ENCODE data around the gene BARD1. TPM values are rescaled to one million over a fixed set of nuclear protein-coding genes. Genes with fewer than 3 reads are reported as not detected.

The BARD1 gene
- total RNA-seq, 2 donors from 2014 or later: 22.7 to 35.9 TPM

- H3K4me3 Mint-ChIP-seq: no peak overlapping the region
- Histone ChIP-seq H3K36me3 (ENCODE audit: control insufficient read depth, insufficient read depth, low read length) (peaks cover 71% of the 10 kb centered on the region), H3K27ac (ENCODE audit: low read depth, low read length) (no peak overlapping the region), H3K9me3 (ENCODE audit: control insufficient read depth, low read length) (peaks cover 6% of the 10 kb centered on the region), H3K9ac (ENCODE audit: extremely low read depth, low read length, poor library complexity, severe bottlenecking) (no peak overlapping the region), H3K4me1 (ENCODE audit: control insufficient read depth, insufficient read depth, low read length) (no peaks in the 10 kb centered on the region), H3K4me3 (ENCODE audit: low read length) (no peak overlapping the region), H3K27me3 (ENCODE audit: control insufficient read depth, insufficient read depth, low read length, poor library complexity, severe bottlenecking) (no peaks in the 10 kb centered on the region)
- 90 to 98% methylated on average over 2 of the region's 2 CpGs for WGBS, 2 experiments (ENCODE audit: insufficient coverage in 1 of 2, insufficient read length in 1 of 2)
- H3K27me3 Mint-ChIP-seq (ENCODE audit: insufficient read depth): no peaks in the 10 kb centered on the region
- no peak for DNase-seq
- H3K4me1 Mint-ChIP-seq: peaks cover 7% of the 10 kb centered on the region
- no peak overlapping the region for H3K27ac Mint-ChIP-seq
- TF ChIP-seq CTCF (conservative IDR thresholded peaks at IDR 0.05): no peak
- peaks cover 1% of the 10 kb centered on the region for H3K9me3 Mint-ChIP-seq
- peaks cover 40% of the 10 kb centered on the region for H3K36me3 Mint-ChIP-seq (ENCODE audit: low read depth)
Observed at GRCh38 chr2:214750529-214750928, 59.0 kb downstream of the BARD1 start.

- TF ChIP-seq CTCF (conservative IDR thresholded peaks at IDR 0.05): no peak
- Mint-ChIP-seq H3K4me1 (peaks cover 4% of the 10 kb centered on the region), H3K27ac (no peak overlapping the region), H3K27me3 (ENCODE audit: insufficient read depth) (no peaks in the 10 kb centered on the region), H3K9me3 (peaks cover 1% of the 10 kb centered on the region), H3K36me3 (ENCODE audit: low read depth) (peaks cover 59% of the 10 kb centered on the region), H3K4me3 (no peak overlapping the region)
- Histone ChIP-seq H3K4me1 (ENCODE audit: control insufficient read depth, insufficient read depth, low read length) (no peaks in the 10 kb centered on the region), H3K27ac (ENCODE audit: low read depth, low read length) (no peak overlapping the region), H3K9ac (ENCODE audit: extremely low read depth, low read length, poor library complexity, severe bottlenecking) (no peak overlapping the region), H3K36me3 (ENCODE audit: control insufficient read depth, insufficient read depth, low read length) (peaks cover 65% of the 10 kb centered on the region), H3K9me3 (ENCODE audit: control insufficient read depth, low read length) (peaks cover 13% of the 10 kb centered on the region), H3K4me3 (ENCODE audit: low read length) (no peak overlapping the region), H3K27me3 (ENCODE audit: control insufficient read depth, insufficient read depth, low read length, poor library complexity, severe bottlenecking) (no peaks in the 10 kb centered on the region)
- no peak for DNase-seq
Observed at GRCh38 chr2:214747992-214748391, 61.5 kb downstream of the BARD1 start.

GRCh38 chr2:214742119-214742518 is 67.4 kb downstream of the BARD1 start:
- no peak overlapping the region for H3K4me3 ChIP-seq (ENCODE audit: low read length)
- no peaks in the 10 kb centered on the region for H3K27me3 ChIP-seq (ENCODE audit: control insufficient read depth, insufficient read depth, low read length, poor library complexity, severe bottlenecking)
- no peak overlapping the region for H3K9ac ChIP-seq (ENCODE audit: extremely low read depth, low read length, poor library complexity, severe bottlenecking)
- 100% methylated on average over 1 of the region's 1 CpG; no CpG with 5 or more reads in 1 of the 2 experiments for WGBS, 2 experiments (ENCODE audit: insufficient coverage in 1 of 2, insufficient read length in 1 of 2)
- DNase-seq: no peak
- Mint-ChIP-seq H3K4me1 (no peaks in the 10 kb centered on the region), H3K9me3 (peaks cover 1% of the 10 kb centered on the region), H3K27me3 (ENCODE audit: insufficient read depth) (no peaks in the 10 kb centered on the region), H3K36me3 (ENCODE audit: low read depth) (peaks cover 35% of the 10 kb centered on the region), H3K4me3 (no peak overlapping the region), H3K27ac (no peak overlapping the region)
- H3K27ac ChIP-seq (ENCODE audit: low read depth, low read length): no peak overlapping the region
- TF ChIP-seq CTCF (conservative IDR thresholded peaks at IDR 0.05): no peak
- H3K36me3 ChIP-seq (ENCODE audit: control insufficient read depth, insufficient read depth, low read length): peaks cover 44% of the 10 kb centered on the region
- peaks cover 8% of the 10 kb centered on the region for H3K9me3 ChIP-seq (ENCODE audit: control insufficient read depth, low read length)
- H3K4me1 ChIP-seq (ENCODE audit: control insufficient read depth, insufficient read depth, low read length): no peaks in the 10 kb centered on the region
